HG03139 (cell line): Measurements from ENCODE around the gene TPRX1.
"Not testable (repeated sequence)": the region's sequence is repeated elsewhere in the genome, so short reads cannot be mapped to it uniquely, and the experiment has no call there.

Experiments used
- ATAC-seq: cut with Tn5 transposase; IDR thresholded peaks from one replicate; pipeline ENCODE4 v1.9.1; 2021; ENCODE audit not compliant: unreplicated experiment

The TPRX1 gene

GRCh38 chr19:47802521-47803043 lies 1.8 kb downstream of the TPRX1 start:
- no peak for ATAC-seq

- ATAC-seq = no peak
These were observed 3.1 kb downstream of the TPRX1 start for GRCh38 chr19:47801270-47801669.

- no peak for ATAC-seq
These were observed 5.5 kb downstream of the TPRX1 start for GRCh38 chr19:47798904-47799266.

- ATAC-seq = no peak
These were observed 6.1 kb downstream of the TPRX1 start for GRCh38 chr19:47797996-47798903.

GRCh38 chr19:47796785-47797184 lies 7.6 kb downstream of the TPRX1 start:
- ATAC-seq = no peak

GRCh38 chr19:47794526-47794925 lies 9.8 kb downstream of the TPRX1 start:
- ATAC-seq = no peak

- no peak for ATAC-seq
These were observed 11.7 kb downstream of the TPRX1 start for GRCh38 chr19:47792616-47793015.

GRCh38 chr19:47790398-47790814 lies 13.9 kb downstream of the TPRX1 start:
- ATAC-seq = no peak

GRCh38 chr19:47789811-47790210 lies 14.5 kb downstream of the TPRX1 start:
- not testable (repeated sequence) for ATAC-seq

- ATAC-seq = not testable (repeated sequence)
These were observed 17.0 kb downstream of the TPRX1 start for GRCh38 chr19:47787307-47787706.

- ATAC-seq = no peak
These were observed 17.8 kb downstream of the TPRX1 start for GRCh38 chr19:47786566-47786965.

- no peak for ATAC-seq
These were observed 22.6 kb downstream of the TPRX1 start for GRCh38 chr19:47781590-47782262.

GRCh38 chr19:47780215-47780551 lies 24.2 kb downstream of the TPRX1 start:
- no peak for ATAC-seq

GRCh38 chr19:47779524-47780214 lies 24.7 kb downstream of the TPRX1 start:
- ATAC-seq = no peak

GRCh38 chr19:47778954-47779351 lies 25.4 kb downstream of the TPRX1 start:
- no peak for ATAC-seq

- ATAC-seq = no peak
These were observed 26.1 kb downstream of the TPRX1 start, which contains the start of gene SELENOW for GRCh38 chr19:47778049-47778953. Gene SELENOW (plus strand): TSS chr19:47778703. CDS start chr19:47778786, 83 bp downstream.

- ATAC-seq = not testable (repeated sequence)
These were observed 26.9 kb downstream of the TPRX1 start for GRCh38 chr19:47777245-47778048.

- no peak for ATAC-seq
These were observed 27.8 kb downstream of the TPRX1 start for GRCh38 chr19:47776568-47776967.

GRCh38 chr19:47771291-47771690 lies 33.1 kb downstream of the TPRX1 start:
- ATAC-seq = not testable (repeated sequence)

- no peak for ATAC-seq
These were observed 34.8 kb downstream of the TPRX1 start for GRCh38 chr19:47769534-47769933.
